GM18498 (cell line): ENCODE results near the gene CHST3.
"Not testable (repeated sequence)": the region's sequence is repeated elsewhere in the genome, so short reads cannot be mapped to it uniquely, and the experiment has no call there.

Experiments
- ATAC-seq: cut with Tn5 transposase; IDR thresholded peaks from one replicate; pipeline ENCODE4 v1.9.1; 2021; ENCODE audit warnings: mild to moderate bottlenecking, moderate library complexity; ENCODE audit not compliant: unreplicated experiment

The CHST3 gene

DNA sequence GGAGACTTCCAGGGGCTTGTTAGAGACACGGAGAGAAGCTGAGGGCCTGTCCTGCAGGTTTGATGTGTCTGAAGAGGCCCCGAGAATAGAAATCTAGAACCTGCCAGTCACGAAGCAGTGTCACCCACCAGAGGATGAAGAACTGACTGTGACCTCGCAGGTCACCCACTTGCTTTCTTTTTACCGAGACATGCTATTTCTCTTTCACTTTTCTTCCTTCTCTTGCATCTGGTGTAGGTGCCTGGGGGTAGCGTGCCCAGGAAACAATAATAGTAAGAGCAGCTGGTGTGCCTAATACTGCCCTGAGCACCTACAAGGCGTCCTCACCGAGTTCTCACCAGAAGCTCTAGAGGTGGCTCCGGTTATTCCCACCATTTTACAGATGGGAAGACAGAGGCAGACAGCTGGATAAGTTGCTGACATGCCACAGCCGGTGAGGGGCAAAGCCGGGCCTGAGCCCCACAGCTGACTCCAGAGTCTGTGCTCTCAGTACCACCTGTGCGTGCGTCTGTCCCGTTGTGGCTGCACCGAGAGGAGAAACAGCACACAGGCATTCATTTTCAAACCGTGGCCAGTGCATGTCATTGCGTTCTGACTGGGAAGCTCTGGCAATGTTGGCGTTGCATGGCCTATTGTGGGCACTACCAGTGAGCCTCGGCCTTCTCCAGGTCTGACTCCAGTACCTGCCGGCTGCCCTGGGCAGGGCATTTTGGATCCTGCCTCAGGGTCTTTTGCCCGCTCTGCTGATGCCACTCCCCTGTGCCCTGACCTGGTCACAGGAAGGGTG lies 7.8 kb downstream of the CHST3 start:
- ATAC-seq, result peak; percentile 77

DNA sequence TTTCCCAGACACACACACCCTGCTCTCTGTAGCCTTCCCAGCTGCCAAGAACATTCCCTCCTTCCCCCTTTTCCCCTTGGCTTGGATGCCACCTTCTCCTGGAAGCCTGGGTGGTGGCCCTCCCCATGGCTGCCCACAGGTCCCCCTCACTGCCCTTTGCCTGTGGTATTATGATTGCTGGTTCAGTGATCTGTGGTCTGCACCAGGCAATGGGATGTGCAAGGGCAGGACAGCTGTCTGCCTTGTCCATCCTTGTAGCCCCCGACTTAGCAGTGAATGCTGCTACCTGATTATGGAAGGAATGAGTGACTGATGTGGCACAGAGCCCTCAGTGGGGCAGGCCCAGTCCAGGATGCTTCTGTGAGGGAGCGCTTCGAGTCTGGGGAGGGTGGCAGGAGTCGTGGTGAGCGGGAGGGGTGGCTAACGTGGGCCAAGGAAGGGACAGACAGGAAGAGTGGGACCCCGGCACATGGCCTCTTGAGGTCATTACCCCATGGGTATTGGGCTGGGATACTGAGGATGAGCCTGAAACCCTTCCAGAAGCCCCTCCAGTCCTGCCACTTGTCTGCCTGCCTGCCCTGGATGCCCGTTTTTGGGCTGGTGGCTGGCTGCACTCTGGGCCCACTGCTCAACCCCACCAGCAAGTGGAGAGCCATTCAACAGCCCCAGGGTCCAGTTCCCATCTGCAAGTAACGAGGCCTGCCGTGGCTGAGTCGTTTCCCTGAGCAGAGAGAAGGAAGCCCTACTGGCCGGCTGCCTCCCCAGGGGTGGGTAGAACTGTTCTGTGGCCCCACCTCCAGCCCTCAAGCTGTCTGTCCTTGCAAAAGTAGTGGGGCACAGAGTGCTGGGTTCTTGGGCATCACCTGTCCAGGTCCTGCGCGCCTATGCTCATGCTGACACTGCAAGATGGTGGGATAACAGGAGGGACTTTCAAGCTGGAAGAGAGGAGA lies 8.8 kb downstream of the CHST3 start:
- no peak for ATAC-seq

GRCh38 chr10:71973777-71974488 lies 9.7 kb downstream of the CHST3 start:
- ATAC-seq, result no peak

GRCh38 chr10:71974489-71975021 lies 10.4 kb downstream of the CHST3 start:
- peak; percentile 53 for ATAC-seq

GRCh38 chr10:71975087-71975870 lies 11.1 kb downstream of the CHST3 start:
- ATAC-seq, result no peak

- ATAC-seq, result no peak
Observed at GRCh38 chr10:71975871-71976725, 11.9 kb downstream of the CHST3 start.

DNA sequence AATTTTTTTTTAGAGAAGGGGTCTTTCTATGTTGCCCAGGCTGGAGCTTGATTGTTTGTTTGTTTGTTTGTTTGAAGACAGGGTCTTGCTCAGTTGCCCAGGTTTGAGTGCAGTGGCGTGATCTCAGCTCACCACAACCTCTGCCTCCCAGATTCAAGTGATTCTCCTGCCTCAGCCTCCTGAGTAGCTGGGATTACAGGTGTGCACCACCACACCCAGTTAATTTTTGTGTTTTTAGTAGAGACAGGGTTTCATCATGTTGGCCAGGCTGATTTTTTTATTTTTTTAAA lies 13.4 kb downstream of the CHST3 start:
- ATAC-seq, result not testable (repeated sequence)

- no peak for ATAC-seq
Observed at GRCh38 chr10:71978476-71978875, 14.3 kb downstream of the CHST3 start.

- ATAC-seq, result no peak
Observed at GRCh38 chr10:71978988-71979691, 14.9 kb downstream of the CHST3 start.

DNA sequence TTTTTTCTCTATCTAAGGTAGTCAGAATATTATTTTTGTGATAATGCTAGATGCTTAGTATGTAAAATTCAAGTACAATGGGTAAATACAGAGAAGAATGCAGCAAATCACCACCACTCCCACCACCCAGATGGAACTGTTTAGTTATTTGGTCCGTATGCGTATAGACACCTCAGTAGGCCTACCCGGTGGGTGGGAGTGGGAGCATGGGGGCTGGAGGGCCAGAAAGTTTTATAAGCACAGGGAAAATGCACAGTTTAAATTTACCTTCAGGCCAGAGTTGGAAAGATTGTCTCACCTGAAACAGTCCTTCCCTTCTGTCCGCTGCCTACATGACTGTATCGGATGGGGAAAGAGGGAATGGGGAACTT lies 15.5 kb downstream of the CHST3 start:
- no peak for ATAC-seq

- no peak for ATAC-seq
Observed at GRCh38 chr10:71980181-71981014, 16.2 kb downstream of the CHST3 start.

DNA sequence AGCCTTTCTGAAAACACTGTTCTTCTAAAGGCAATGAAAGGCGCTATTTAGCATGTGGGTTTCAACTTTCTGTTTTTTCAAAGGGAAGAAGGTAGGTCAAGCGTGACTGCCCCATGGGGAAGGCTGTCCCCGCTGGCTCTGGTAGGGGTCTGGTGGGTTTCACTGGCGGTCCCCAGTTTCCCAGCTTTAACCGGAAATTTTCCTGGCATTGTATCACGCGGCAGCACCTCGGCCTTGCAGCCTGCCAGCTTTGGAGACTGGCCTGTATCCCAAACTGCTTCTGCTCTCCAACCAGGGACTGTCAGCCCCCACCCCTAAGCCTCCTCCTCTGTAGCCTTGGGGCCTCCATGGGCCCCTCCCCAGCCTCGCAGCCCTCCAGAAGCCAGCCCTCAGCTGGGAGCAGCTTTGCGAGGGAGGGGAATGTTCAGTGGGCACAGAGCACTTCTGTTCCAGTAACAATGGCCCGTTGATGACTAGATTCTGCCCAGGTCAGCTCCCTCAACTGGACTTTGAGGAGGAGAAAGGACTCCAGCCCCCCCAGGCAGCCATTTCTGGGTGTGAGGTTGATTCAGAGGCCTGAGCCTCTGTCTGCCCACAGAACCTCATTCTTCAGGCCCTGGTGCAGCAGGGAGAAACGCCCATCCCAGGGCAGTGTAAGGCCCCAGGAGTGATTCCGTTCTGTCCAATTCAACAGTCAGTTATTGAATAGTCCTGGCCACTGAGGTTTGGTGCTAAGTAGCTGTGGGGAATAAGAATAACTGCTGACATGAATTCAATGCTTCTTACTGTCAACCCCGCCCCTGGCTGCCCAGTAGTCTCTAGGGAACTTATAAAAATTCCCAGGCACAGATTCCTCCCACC lies 17.1 kb downstream of the CHST3 start:
- ATAC-seq, result no peak

GRCh38 chr10:71981876-71982230 lies 17.7 kb downstream of the CHST3 start:
- ATAC-seq, result no peak

- no peak for ATAC-seq
Observed at GRCh38 chr10:71982269-71983178, 18.3 kb downstream of the CHST3 start.

DNA sequence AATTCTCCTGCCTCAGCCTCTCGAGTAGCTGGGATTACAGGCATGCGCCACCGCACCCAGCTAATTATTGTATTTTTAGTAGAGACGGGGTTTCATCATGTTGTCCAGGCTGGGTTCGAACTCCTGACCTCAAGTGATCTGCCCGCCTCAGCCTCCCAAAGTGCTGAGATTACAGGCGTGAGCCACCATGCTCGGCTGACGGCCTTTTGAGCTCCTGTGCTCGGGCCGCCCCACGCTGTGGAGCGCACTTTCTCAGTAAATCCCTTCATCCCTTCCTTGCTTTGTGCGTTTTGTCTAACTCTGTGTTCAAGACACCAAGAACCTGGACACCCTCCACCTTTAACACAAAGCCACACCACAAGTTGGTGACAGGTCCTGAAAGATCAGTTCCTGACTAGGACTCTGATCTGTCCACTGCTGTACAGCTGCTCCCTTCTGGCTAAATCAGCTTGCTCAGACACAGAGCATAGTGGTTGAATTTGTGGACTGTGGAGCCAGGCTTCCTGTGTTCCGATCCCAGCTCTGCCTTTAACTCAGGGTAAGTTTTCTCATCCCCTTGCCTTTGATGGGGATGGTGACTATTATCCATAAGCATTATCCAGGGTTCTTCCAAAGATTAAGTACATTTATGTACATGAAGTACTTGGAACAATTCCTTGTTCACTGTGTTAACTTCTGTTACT lies 20.1 kb downstream of the CHST3 start:
- no peak for ATAC-seq
